WTC11 (cell line): ENCODE data around the gene TMC4.

Experiments
- ATF2 ChIP-seq: sonication (generic); formaldehyde crosslinking; IDR thresholded peaks from 2 replicates; pipeline ENCODE4 v1.8.1; 2022; ENCODE audit warnings: low read depth, missing genetic modification reagents, borderline replicate concordance
- CBFB ChIP-seq: sonication (generic); formaldehyde crosslinking; IDR thresholded peaks from 2 replicates; pipeline ENCODE4 v1.8.1; 2022; ENCODE audit warnings: mild to moderate bottlenecking, low read depth, missing genetic modification reagents
- CTCF ChIP-seq: fragments of 200-600 bp; IDR thresholded peaks from 2 replicates; pipeline ENCODE4 v1.8.0; 2022; ENCODE audit warnings: antibody characterized with exemption
- E2F5 ChIP-seq: sonication (generic); formaldehyde crosslinking; IDR thresholded peaks from 2 replicates; pipeline ENCODE4 v1.8.1; 2022; ENCODE audit warnings: mild to moderate bottlenecking, moderate library complexity, missing genetic modification reagents
- FOXP1 ChIP-seq: sonication (generic); formaldehyde crosslinking; IDR thresholded peaks from 2 replicates; pipeline ENCODE4 v1.8.0; 2022; ENCODE audit warnings: missing genetic modification reagents, mild to moderate bottlenecking, moderate library complexity, borderline replicate concordance
- KAT7 ChIP-seq: sonication (generic); formaldehyde crosslinking; IDR thresholded peaks from 2 replicates; pipeline ENCODE4 v1.8.1; 2023; ENCODE audit warnings: missing genetic modification reagents, mild to moderate bottlenecking, borderline replicate concordance
- MXD4 ChIP-seq: fragments of 250-450 bp; sonication (Bioruptor Pico); IDR thresholded peaks from 2 replicates; pipeline ENCODE4 v1.8.0; 2021; ENCODE audit warnings: mild to moderate bottlenecking, moderate library complexity, borderline replicate concordance
- RELA ChIP-seq: sonication (generic); formaldehyde crosslinking; IDR thresholded peaks from 2 replicates; pipeline ENCODE4 v1.8.1; 2022; ENCODE audit warnings: missing genetic modification reagents, mild to moderate bottlenecking, borderline replicate concordance
- TEAD1 ChIP-seq: sonication (generic); formaldehyde crosslinking; IDR thresholded peaks from 2 replicates; pipeline ENCODE4 v1.8.0; 2022; ENCODE audit warnings: mild to moderate bottlenecking, missing genetic modification reagents
- ZBTB43 ChIP-seq: sonication (generic); formaldehyde crosslinking; IDR thresholded peaks from 2 replicates; pipeline ENCODE4 v1.8.1; 2023; ENCODE audit warnings: mild to moderate bottlenecking, missing genetic modification reagents
- ZNF121 ChIP-seq: sonication (generic); formaldehyde crosslinking; IDR thresholded peaks from 2 replicates; pipeline ENCODE4 v1.8.0; 2023; ENCODE audit warnings: missing genetic modification reagents
- ZNF138 ChIP-seq: sonication (generic); formaldehyde crosslinking; conservative IDR thresholded peaks from 2 replicates; pipeline ENCODE4 v1.8.1; 2022; ENCODE audit warnings: mild to moderate bottlenecking, moderate library complexity, missing genetic modification reagents

- TF ChIP-seq CTCF (no peak), CBFB (CRISPR knock-in tag) (no peak), FOXP1 (CRISPR knock-in tag) (no peak), TEAD1 (no peak), ATF2 (CRISPR knock-in tag) (no peak), E2F5 (no peak), MXD4 (CRISPR knock-in tag) (no peak), ZBTB43 (CRISPR knock-in tag) (no peak), KAT7 (CRISPR knock-in tag) (no peak), ZNF138 (CRISPR knock-in tag) (no peak), RELA (CRISPR knock-in tag) (no peak), ZNF121 (no peak)
Observed at GRCh38 chr19:54158812-54159351, 14.1 kb downstream of the TMC4 start.
